ENCODE data around the gene SLC27A6.

SLC27A6 gene

DNA sequence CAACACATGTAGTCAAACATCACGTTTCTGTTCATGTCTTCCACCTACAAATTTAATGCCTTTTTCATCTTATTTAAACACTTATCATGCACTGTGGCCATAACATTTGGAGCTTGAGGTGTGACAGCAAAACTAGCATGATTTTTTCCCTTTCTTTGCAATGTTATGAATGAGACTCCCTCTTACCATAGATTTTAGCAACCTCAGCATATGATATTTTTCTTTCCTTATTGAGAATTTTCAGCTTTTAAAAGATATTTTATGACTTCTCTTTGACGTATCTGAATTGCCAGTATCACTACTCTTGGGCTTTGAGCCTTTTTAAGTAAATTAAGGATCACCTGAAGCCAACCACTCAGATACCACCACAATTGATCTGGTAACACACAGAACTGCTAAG, 96.6 kb downstream of the SLC27A6 start:
- no peak for DNase-seq (ENCODE audit: low read depth in 1 of 2, low spot score in 1 of 2)

DNA sequence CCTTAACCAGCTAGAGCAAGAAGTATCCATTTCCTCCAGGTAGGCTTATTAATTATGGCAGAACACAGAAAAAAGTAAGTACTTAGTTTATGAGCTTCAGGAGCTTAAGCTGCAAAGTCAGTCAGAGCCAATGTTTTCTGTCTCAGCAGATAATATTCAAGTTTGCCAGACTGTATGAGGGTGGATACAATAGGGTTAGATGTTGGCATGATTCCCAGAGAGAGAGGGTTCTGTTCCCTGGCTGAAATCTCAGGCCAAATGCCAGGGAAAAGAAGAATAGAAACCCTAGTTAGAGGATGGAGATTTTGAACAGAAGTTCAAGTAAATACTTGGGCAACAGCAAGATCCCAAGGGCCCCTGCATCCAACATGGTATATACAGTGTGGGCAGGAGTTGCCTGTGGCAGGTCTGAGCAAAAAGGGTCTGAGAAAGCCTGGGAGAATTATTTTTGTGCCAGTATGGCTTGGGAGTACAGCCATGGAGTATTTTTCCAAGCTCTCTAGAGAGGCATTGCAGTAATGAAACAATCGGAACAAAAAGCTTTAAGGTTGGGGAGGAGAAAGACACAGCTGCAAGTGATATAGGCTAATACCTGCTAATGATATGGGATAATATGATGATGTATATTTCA, 98.3 kb downstream of the SLC27A6 start:
- DNase-seq (ENCODE audit: low read depth in 1 of 2, low spot score in 1 of 2): no peak

GRCh38 chr5:129065721-129066120, 100.4 kb downstream of the SLC27A6 start:
- no peak for DNase-seq (ENCODE audit: low read depth in 1 of 2, low spot score in 1 of 2)

DNA sequence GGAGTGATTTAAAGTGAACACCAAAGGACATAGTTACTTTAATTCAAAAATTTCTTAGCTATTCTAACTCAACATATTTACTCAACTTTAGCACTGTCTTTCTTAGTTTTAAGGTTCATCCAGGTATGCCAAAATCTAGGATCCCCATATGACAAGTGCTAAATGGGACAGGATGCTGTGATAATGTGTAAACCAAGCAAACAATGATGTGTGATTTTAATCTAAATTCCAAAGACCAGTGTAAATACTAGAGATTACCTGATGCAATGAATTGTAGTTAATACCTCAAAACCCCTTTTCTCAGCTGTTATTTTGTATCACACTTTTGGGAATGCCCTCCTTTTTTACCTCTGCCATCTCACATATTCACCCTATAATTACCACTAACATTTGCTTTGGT, 102.5 kb downstream of the SLC27A6 start:
- no peak for DNase-seq (ENCODE audit: low read depth in 1 of 2, low spot score in 1 of 2)

DNA sequence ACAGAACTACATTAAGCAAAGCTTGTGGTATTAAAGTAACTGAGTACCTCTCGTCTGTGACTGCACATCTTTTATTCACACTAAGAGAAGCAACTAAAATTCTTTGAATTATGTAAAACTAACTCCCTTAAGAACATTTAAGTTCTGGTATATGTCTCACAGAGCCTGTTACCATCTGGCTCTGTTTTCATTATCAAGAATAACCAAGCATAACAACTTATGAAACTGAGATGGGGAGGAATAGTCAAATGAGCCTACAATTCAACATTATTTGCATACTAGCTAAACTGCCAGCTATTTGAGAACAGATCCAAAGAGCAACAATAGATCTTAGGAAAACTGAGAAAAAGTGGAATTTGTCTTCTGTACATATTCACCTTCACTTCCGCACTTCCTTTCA, 104.0 kb downstream of the SLC27A6 start:
- DNase-seq (ENCODE audit: low read depth in 1 of 2, low spot score in 1 of 2): no peak

DNA sequence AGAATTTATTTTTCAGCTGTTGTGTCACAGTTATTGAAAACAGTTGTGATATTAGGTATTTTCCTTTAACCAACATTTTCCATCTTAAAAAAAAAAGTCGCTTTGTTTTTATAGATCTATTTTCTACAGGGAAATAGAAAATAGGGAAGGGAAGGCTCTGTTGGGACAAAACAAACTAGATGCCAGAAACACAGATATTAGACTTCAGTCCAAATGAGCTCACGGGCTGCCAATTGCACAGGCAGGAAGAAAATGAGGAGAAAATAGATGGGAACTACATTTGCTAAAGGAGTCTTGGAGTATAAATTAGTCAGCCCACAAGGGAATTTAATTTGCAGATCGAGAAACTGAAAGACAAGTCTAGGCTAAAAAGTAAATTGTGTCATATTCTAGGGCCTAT, 107.8 kb downstream of the SLC27A6 start:
- no peak for DNase-seq (ENCODE audit: low read depth in 1 of 2, low spot score in 1 of 2)

- DNase-seq (ENCODE audit: low read depth in 1 of 2, low spot score in 1 of 2): no peak
These were observed 109.6 kb downstream of the SLC27A6 start for GRCh38 chr5:129074903-129075302.

DNA sequence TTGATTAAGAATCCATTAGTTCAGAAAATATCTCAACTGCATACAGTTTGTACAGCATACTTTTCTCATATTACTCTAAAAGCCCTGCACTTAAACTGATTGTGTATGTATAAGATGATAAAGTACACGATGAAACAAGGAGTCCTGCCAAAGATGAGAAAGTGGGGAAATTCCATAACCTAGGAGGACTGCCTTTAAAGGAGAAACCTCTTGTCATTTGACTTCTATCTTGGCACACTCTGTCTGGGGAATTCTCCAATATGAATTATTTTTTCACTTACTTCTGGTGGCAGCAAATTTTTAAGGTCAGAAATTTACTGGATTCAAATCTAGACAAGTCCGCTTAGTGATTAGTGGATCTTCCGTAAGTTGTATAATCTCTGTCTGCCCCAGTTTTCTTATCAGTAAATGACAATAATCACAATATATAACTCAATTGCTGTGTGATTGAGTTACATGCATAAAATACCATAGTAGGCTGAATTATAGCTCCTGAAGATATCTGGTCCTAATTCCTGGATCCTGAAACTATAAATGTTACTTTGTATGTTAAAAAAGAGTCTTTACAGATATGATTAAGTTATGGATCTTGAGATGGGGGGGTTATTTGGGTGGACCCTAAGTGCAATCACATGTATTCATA, 112.3 kb downstream of the SLC27A6 start:
- no peak for DNase-seq (ENCODE audit: low read depth in 1 of 2, low spot score in 1 of 2)

- DNase-seq (ENCODE audit: low read depth in 1 of 2, low spot score in 1 of 2): no peak
These were observed 113.0 kb downstream of the SLC27A6 start for GRCh38 chr5:129078247-129078646.

- no peak for DNase-seq (ENCODE audit: low read depth in 1 of 2, low spot score in 1 of 2)
These were observed 113.4 kb downstream of the SLC27A6 start for GRCh38 chr5:129078660-129079059.

- no peak for DNase-seq (ENCODE audit: low read depth in 1 of 2, low spot score in 1 of 2)
These were observed 114.2 kb downstream of the SLC27A6 start for GRCh38 chr5:129079496-129079895.

- DNase-seq (ENCODE audit: low read depth in 1 of 2, low spot score in 1 of 2): no peak
These were observed 115.5 kb downstream of the SLC27A6 start for GRCh38 chr5:129080766-129081165.

DNA sequence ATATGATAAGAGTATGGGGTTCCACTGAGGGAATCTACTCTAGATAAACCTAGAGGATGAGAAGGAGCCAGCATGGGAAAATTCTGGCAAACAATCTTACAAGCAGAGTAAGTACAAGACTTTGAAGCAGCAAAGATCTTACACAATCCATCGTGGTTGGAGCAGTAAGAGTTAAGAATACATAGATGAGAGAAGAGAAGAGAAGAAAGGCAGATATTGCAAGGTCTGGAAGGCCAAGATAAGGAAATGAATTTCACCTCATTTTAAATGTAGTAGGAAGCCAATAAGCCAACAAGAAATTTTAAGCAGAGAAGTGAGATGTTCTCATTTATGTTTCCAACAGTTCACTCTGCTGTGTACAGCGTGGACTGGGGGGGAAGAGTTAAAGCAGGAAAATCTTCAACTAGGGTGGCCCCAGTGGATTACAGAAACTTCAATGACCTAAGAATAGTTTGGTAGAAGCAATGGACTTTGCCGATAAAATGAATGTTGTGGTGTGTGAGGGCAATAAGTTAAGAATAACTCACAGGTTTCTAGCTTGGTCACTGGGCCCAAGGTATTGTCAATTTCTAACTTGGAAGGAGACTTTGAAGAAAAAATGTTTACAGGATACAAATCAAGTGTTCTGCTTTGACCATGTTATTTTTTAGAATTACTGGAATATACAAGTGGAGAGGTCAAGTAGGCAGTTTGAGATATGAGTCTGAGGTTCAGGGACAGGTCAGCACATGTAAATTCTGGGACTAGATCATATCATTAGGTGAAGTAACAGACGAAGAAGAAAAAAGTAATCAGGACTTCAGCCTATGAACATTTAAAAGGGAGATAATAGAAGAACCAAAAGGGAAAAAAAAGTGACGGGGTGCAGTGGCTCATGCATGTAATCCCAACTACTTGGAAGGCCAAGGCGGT, 117.2 kb downstream of the SLC27A6 start:
- DNase-seq (ENCODE audit: low read depth in 1 of 2, low spot score in 1 of 2): no peak
